ENCODE measurements around the gene BCCIP.
A peak's percentile ranks its signal among the peaks of the same experiment; 100 is the strongest.

The BCCIP gene

DNA sequence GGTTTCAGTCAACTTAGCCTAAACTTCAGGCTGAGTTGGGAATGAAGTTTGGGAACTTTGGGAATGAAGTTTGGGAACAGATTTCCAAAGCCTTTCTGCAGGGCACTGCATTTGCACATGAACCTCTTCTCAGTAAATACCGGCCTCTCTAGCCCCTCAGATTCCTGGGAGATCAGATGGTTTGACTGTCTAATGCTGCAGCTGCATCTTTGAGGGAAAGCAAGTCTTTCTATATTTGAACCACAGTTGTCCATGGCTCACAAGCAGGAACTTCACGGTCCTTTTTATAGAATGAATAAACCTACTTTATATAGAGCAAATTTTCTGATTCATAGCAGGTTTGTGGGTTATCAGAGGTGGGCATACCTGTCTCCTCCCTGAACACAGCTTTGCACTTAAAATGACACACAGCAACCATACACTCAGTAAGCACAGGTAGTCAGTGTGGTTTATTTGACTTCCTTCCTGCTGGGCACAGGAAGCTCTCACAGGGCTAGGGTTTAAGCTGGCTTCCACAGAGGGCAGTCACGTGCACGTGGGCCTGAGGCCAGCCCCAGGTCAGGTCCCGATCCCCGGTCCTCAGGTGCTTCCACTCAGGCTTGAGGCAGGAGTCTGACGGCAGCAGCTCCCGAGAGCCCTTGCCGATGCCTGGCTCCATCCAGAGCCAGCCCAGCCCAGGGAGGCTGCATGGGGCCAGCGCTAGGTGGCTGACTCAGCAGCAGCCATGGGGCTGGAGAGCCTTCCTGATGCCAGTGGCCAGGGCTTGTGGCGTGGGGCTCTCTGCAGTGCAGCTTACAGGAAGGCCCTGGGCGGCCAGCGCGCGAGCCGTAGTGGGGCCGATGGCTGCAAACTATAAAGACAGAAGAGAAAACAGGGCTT, 35.0 kb upstream of the BCCIP start:
- DNase-seq (ENCODE audit: low read depth): no peak
- TF ChIP-seq, protein P1, sequence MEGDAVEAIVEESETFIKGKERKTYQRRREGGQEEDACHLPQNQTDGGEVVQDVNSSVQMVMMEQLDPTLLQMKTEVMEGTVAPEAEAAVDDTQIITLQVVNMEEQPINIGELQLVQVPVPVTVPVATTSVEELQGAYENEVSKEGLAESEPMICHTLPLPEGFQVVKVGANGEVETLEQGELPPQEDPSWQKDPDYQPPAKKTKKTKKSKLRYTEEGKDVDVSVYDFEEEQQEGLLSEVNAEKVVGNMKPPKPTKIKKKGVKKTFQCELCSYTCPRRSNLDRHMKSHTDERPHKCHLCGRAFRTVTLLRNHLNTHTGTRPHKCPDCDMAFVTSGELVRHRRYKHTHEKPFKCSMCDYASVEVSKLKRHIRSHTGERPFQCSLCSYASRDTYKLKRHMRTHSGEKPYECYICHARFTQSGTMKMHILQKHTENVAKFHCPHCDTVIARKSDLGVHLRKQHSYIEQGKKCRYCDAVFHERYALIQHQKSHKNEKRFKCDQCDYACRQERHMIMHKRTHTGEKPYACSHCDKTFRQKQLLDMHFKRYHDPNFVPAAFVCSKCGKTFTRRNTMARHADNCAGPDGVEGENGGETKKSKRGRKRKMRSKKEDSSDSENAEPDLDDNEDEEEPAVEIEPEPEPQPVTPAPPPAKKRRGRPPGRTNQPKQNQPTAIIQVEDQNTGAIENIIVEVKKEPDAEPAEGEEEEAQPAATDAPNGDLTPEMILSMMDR (conservative IDR thresholded peaks at IDR 0.05; ENCODE audit: low read depth, low read length): no peak

DNA sequence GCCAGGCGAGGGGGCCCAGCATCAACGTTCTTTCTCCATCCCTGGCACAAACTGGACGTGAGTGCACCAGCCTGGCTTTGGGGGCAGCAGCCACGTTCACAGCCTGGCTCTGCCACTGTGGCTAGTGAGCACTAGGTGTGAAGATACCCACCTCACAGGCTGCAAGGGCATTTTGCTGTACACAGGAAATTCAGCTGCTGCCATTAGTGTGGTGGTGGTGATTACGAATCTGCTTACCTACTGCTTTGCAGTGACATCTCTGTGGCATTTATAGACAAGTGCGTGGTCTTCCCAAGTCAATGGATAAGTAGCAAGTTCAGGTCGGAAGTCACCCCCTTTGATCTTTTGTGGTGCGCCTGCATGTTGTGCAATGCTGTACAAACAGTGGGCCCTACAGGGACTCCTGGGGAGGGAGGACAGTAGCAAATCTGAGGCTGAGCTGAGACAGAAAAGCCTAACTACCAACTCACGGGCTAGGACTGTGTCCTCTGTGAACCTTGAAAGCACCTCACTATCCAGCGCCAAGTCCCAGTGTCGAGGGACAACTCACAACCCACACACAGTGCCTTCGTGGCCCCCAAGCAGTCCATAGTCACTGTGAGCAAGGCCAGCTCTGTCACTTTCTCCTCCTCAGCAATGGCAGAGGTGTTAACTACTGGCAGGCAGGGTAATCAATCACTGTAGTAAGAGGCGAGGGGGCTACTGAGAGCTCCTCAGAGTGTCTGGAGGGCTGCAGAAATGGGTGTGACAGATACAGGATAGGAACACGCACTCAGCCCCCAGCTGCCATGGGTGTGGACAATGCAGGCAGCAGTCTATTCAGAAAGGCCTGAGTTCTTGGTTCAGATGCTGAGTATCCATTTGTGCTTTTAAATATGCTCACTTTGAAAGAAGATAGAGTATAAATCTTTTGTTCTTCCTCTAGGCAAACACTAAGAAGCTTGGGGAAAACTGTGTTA, 30.7 kb upstream of the BCCIP start:
- H3K4me3 ChIP-seq (ENCODE audit: low read depth, low read length): no peak overlapping the region
- TF ChIP-seq, protein P1 (conservative IDR thresholded peaks at IDR 0.05; ENCODE audit: low read depth, low read length): no peak
- DNase-seq (ENCODE audit: low read depth): no peak

More for the DNA sequence above, 35.0 kb upstream of the BCCIP start:
- no peak overlapping the region for H3K4me3 ChIP-seq (ENCODE audit: low read depth, low read length)

DNA sequence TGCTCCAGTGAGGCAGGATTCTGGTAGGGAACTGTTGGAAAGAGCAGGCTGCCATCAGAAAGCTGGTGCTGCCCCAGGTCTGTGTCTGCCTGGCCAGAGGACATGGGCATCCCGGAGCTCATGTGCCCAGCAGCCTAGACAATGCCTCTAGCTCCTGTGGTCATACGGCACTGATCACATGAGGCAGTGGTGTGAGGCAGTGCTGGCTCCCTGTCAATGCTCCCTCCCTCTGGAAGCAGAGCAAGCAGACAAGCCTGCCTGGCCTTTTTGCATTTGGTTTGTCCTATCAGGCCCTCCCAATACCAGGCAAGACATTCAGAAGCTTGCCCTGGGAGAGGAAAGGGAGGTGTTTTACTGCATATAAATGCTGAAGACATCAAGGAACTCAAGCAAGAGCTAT, 28.2 kb upstream of the BCCIP start:
- peak; percentile 13 for DNase-seq (ENCODE audit: low read depth)
- TF ChIP-seq, protein P1 (conservative IDR thresholded peaks at IDR 0.05; ENCODE audit: low read depth, low read length): no peak
- no peak overlapping the region for H3K4me3 ChIP-seq (ENCODE audit: low read depth, low read length)

DNA sequence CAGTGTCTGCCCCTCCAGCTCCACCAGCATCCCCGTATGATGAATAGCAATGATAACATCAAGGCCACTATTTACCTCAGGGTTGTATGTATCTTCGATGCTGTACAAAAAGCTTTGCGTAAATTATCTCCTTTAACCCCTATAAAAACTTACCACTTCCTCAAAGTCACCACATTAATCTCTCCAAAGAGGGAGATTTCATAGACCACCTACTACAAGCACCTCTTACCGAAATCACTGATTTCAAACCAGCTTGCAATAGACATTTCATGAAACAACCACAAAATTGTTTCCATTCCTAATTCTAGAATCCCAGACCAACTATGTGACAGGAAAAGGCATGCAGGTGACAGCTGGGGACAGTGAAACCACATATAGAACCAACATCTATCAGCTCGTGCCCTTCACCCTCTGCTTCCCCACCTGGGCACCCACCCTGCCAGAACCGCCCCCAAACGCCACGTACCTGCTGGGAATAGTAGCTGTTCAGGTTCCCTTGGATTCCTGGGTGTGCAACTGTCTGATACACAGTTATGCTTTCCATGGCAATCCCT, 27.6 kb upstream of the BCCIP start:
- DNase-seq (ENCODE audit: low read depth): no peak
- H3K4me3 ChIP-seq (ENCODE audit: low read depth, low read length): no peak overlapping the region
- TF ChIP-seq, protein P1 (conservative IDR thresholded peaks at IDR 0.05; ENCODE audit: low read depth, low read length): no peak

DNA sequence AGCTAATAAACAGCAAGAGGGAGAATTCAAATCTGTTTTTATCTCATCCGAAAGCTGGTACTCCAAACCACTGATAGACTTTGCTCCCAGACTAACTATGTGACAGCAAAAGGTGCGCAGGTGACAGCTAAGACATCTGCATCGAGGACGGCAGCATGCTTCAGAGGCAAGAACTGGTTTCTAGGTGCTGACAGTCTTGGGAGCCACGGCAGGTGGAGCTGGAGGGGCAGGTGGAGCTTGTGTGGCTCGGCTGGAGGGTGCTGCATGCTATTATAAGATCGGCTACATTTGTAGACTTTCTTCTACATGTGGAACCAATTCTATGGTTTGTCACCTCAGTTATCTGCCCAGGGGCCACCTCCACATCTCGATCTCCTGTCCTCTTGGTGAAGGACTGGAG, 25.9 kb upstream of the BCCIP start:
- H3K4me3 ChIP-seq (ENCODE audit: low read depth, low read length): no peak overlapping the region
- TF ChIP-seq, protein P1 (conservative IDR thresholded peaks at IDR 0.05; ENCODE audit: low read depth, low read length): no peak
- no peak for DNase-seq (ENCODE audit: low read depth)

DNA sequence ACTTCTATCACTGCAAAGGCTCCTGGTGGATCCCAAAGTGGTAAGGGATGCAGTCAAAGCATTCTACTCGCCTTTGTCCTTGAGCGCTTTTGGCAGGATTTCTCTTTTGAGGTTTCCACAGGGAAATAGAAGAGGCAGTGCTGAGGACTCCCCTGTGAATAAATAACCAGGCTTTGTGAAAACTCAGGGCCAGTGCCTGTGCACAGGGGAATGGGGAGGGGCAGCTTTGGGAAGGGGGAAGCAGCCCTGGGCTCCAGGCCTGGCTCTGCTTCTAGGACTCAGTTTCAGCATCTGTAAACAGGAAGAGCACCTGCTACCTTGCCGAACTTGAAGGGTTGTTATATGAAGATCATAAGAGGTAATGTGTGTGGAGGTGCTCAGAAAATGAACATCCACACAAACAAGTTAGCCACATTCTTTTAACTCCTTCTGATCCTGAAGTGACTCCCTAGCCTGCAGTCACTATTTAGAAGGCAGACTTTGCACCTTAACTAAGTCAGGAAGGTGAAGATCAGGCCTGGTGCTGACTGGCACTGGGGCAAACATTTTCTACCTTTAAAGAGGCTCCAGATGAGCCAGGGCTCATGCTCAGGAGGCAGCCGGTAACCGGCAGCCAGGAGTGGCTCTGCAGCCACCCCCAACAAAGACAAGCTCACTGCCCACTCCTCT, 25.2 kb upstream of the BCCIP start:
- no peak for DNase-seq (ENCODE audit: low read depth)
- TF ChIP-seq, protein P1 (conservative IDR thresholded peaks at IDR 0.05; ENCODE audit: low read depth, low read length): no peak
- H3K4me3 ChIP-seq (ENCODE audit: low read depth, low read length): no peak overlapping the region
